Astrocyte (in vitro differentiated cells and primary cell): ENCODE results near the gene COL9A2. TPM values are rescaled to one million over a fixed set of nuclear protein-coding genes. Genes with fewer than 3 reads are reported as not detected.

Source experiments
- DNase-seq: peaks from one replicate; pipeline ENCODE4 v3.0.0-alpha.2; 2010; ENCODE audit warnings: low read depth
- FAIRE-seq: peaks from 2 replicates; lab custom pipeline; 2011; peaks lifted over from hg19 to GRCh38; lab: Jason Lieb, UNC
- H2AFZ ChIP-seq: 2 replicates; pipeline ENCODE4 v1.6.0; 2012; ENCODE audit warnings: low read depth, low read length, inconsistent platforms
- H3K27ac ChIP-seq: 2 replicates; pipeline ENCODE4 v1.5.1; 2011; ENCODE audit warnings: low read depth, low read length, inconsistent platforms
- H3K27me3 ChIP-seq: 2 replicates; pipeline ENCODE4 v1.6.0; 2011; ENCODE audit warnings: low read length, inconsistent platforms; ENCODE audit not compliant: insufficient read depth
- H3K36me3 ChIP-seq: 2 replicates; pipeline ENCODE4 v1.5.1; 2011; ENCODE audit warnings: low read length, inconsistent platforms; ENCODE audit not compliant: insufficient read depth
- H3K4me1 ChIP-seq: 2 replicates; pipeline ENCODE4 v1.5.1; 2011; ENCODE audit warnings: low read length, inconsistent platforms; ENCODE audit not compliant: insufficient read depth
- H3K4me2 ChIP-seq: 2 replicates; pipeline ENCODE4 v1.6.0; 2012; ENCODE audit warnings: low read length, inconsistent platforms
- H3K4me3 ChIP-seq: 2 replicates; pipeline ENCODE4 v1.5.1; 2011; ENCODE audit warnings: low read depth, mild to moderate bottlenecking, low read length, inconsistent platforms; ENCODE audit not compliant: insufficient read depth
- H3K79me2 ChIP-seq: 2 replicates; pipeline ENCODE4 v1.6.0; 2012; ENCODE audit warnings: mild to moderate bottlenecking, low read length, inconsistent platforms; ENCODE audit not compliant: insufficient read depth
- H3K9ac ChIP-seq: 2 replicates; pipeline ENCODE4 v1.6.0; 2012; ENCODE audit warnings: mild to moderate bottlenecking, low read length, inconsistent platforms
- H3K9me3 ChIP-seq: 2 replicates; pipeline ENCODE4 v1.5.1; 2012; ENCODE audit warnings: low read depth, mild to moderate bottlenecking, low read length, inconsistent platforms; ENCODE audit not compliant: insufficient read depth
- H4K20me1 ChIP-seq: 2 replicates; pipeline ENCODE4 v1.6.0; 2012; ENCODE audit warnings: low read length, inconsistent platforms; ENCODE audit not compliant: insufficient read depth
- H3K27ac Mint-ChIP-seq: one replicate; pipeline ENCODE4 v1.8.0; 2021; ENCODE audit warnings: mild to moderate bottlenecking, mixed read lengths; ENCODE audit not compliant: unreplicated experiment
- H3K27me3 Mint-ChIP-seq: one replicate; pipeline ENCODE4 v1.8.0; 2021; ENCODE audit warnings: low read depth, mixed read lengths; ENCODE audit not compliant: unreplicated experiment
- H3K36me3 Mint-ChIP-seq: one replicate; pipeline ENCODE4 v1.8.0; 2021; ENCODE audit warnings: low read depth, mixed read lengths; ENCODE audit not compliant: unreplicated experiment
- H3K4me1 Mint-ChIP-seq: one replicate; pipeline ENCODE4 v1.8.0; 2021; ENCODE audit warnings: low read depth, mixed read lengths; ENCODE audit not compliant: unreplicated experiment
- H3K4me3 Mint-ChIP-seq: one replicate; pipeline ENCODE4 v1.8.0; 2021; ENCODE audit warnings: mild to moderate bottlenecking, moderate library complexity, mixed read lengths; ENCODE audit not compliant: unreplicated experiment
- H3K9me3 Mint-ChIP-seq: one replicate; pipeline ENCODE4 v1.8.0; 2021; ENCODE audit warnings: mild to moderate bottlenecking, mixed read lengths; ENCODE audit not compliant: unreplicated experiment
- CTCF ChIP-seq: IDR thresholded peaks from 2 replicates; pipeline ENCODE4 v1.5.1; 2011; ENCODE audit warnings: low read depth, mild to moderate bottlenecking, inconsistent platforms, low read length, moderate library complexity; ENCODE audit not compliant: insufficient read depth
- EZH2 ChIP-seq: IDR thresholded peaks from 2 replicates; pipeline ENCODE4 v1.6.1; 2012; ENCODE audit warnings: mild to moderate bottlenecking, low read length, inconsistent platforms; ENCODE audit not compliant: insufficient read depth
- total RNA-seq: library from RNA; stranded (reverse); gene quantifications from 2 replicates; pipeline ENCODE4 v1.2.1, GENCODE V29; 2021

Gene COL9A2
- total RNA-seq, 1 donor from 2014 or later: 2.1 TPM

- H3K4me3 ChIP-seq: no peak overlapping the region
- peaks cover 9% of the 10 kb centered on the region for H3K4me1 Mint-ChIP-seq
- TF ChIP-seq CTCF (no peak), EZH2 (no peak)
- no peak overlapping the region for H3K4me3 Mint-ChIP-seq
- DNase-seq (no peak), FAIRE-seq (no peak)
- H3K27ac ChIP-seq: no peak overlapping the region
- H3K36me3 ChIP-seq: peaks cover 58% of the 10 kb centered on the region
- no peak overlapping the region for H3K9ac ChIP-seq
- H3K4me1 ChIP-seq: peaks cover 10% of the 10 kb centered on the region
- H4K20me1 ChIP-seq: peaks cover 15% of the 10 kb centered on the region
- H3K9me3 Mint-ChIP-seq: no peaks in the 10 kb centered on the region
- H3K36me3 Mint-ChIP-seq: peaks cover 18% of the 10 kb centered on the region
- no peaks in the 10 kb centered on the region for H3K27me3 ChIP-seq
- no peak overlapping the region for H2AFZ ChIP-seq
- no peak overlapping the region for H3K4me2 ChIP-seq
- H3K79me2 ChIP-seq: peaks cover 24% of the 10 kb centered on the region
- H3K27me3 Mint-ChIP-seq: no peaks in the 10 kb centered on the region
- no peak overlapping the region for H3K27ac Mint-ChIP-seq
- no peaks in the 10 kb centered on the region for H3K9me3 ChIP-seq
Measured at GRCh38 chr1:40272653-40273213, 44.4 kb downstream of the COL9A2 start.

- TF ChIP-seq CTCF: no peak
- TF ChIP-seq EZH2: no peak
- no peaks in the 10 kb centered on the region for H3K27me3 ChIP-seq
- no peak overlapping the region for H3K27ac ChIP-seq
- no peaks in the 10 kb centered on the region for H3K9me3 Mint-ChIP-seq
- peaks cover 6% of the 10 kb centered on the region for H4K20me1 ChIP-seq
- H3K4me2 ChIP-seq: no peak overlapping the region
- no peaks in the 10 kb centered on the region for H3K27me3 Mint-ChIP-seq
- no peak overlapping the region for H3K27ac Mint-ChIP-seq
- no peak overlapping the region for H3K4me3 ChIP-seq
- H3K4me1 Mint-ChIP-seq: peaks cover 16% of the 10 kb centered on the region
- peaks cover 18% of the 10 kb centered on the region for H3K36me3 Mint-ChIP-seq
- FAIRE-seq: no peak
- peak; percentile 39 for DNase-seq
- no peaks in the 10 kb centered on the region for H3K9me3 ChIP-seq
- no peak overlapping the region for H2AFZ ChIP-seq
- H3K4me3 Mint-ChIP-seq: peak overlapping the region; percentile 21
- H3K9ac ChIP-seq: peak overlapping the region; percentile 3
- H3K36me3 ChIP-seq: peaks cover 50% of the 10 kb centered on the region
- H3K4me1 ChIP-seq: peaks cover 27% of the 10 kb centered on the region
- peaks cover 24% of the 10 kb centered on the region for H3K79me2 ChIP-seq
Measured at GRCh38 chr1:40270152-40270834, 46.8 kb downstream of the COL9A2 start.

- DNase-seq (no peak), FAIRE-seq (no peak)
- Histone ChIP-seq H3K79me2 (peaks cover 29% of the 10 kb centered on the region), H3K4me2 (peak overlapping the region; percentile 63), H4K20me1 (peaks cover 7% of the 10 kb centered on the region), H3K9ac (peak overlapping the region; percentile 79), H3K4me1 (peaks cover 27% of the 10 kb centered on the region), H3K9me3 (no peaks in the 10 kb centered on the region), H3K27ac (peak overlapping the region; percentile 96), H3K4me3 (no peak overlapping the region), H3K36me3 (peaks cover 48% of the 10 kb centered on the region), H3K27me3 (no peaks in the 10 kb centered on the region), H2AFZ (no peak overlapping the region)
- H3K27me3 Mint-ChIP-seq: no peaks in the 10 kb centered on the region
- H3K9me3 Mint-ChIP-seq: no peaks in the 10 kb centered on the region
- peaks cover 20% of the 10 kb centered on the region for H3K36me3 Mint-ChIP-seq
- TF ChIP-seq CTCF: no peak
- peaks cover 16% of the 10 kb centered on the region for H3K4me1 Mint-ChIP-seq
- H3K4me3 Mint-ChIP-seq: no peak overlapping the region
- H3K27ac Mint-ChIP-seq: no peak overlapping the region
Measured at GRCh38 chr1:40268211-40268610, 48.9 kb downstream of the COL9A2 start.
